ENCODE data around the gene SNTG2.

- TF ChIP-seq POLR2A (IDR thresholded peaks at IDR 0.05) = no peak
- TF ChIP-seq POLR2AphosphoS5 (IDR thresholded peaks at IDR 0.05; ENCODE audit: insufficient read depth in 1 of 2, low read depth in 1 of 2) = no peak
Measured at GRCh38 chr2:944693-945092, 6.0 kb upstream of the SNTG2 start.
